ENCODE measurements around the gene CREB5.
"Not testable (repeated sequence)": the region's sequence is repeated elsewhere in the genome, so short reads cannot be mapped to it uniquely, and the experiment has no call there.

Gene CREB5

DNA sequence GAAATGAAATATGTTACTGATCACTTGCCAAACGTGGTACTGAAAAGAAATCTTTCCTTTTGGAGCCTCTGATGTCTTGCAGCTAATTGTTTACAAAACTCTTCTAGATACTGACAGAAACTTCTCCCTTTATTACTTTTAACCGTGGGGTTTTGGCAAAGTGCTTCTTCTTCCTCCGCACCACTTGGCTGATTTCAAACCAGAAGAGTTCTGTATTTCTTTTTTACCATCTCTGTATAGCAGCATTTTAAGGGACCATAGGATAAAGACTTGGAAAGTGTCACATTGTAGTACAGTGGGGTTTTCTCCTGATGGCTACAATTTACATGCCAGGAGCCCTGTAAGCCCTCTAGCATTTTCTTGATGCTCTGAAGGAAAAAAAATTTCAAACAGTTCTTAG is 21.9 kb upstream of the CREB5 start:
- Histone ChIP-seq H3K9me3 (no peaks in the 10 kb centered on the region), H3K4me3 (no peak overlapping the region), H3K27me3 (ENCODE audit: low read depth) (peaks cover 32% of the 10 kb centered on the region), H3K4me1 (no peaks in the 10 kb centered on the region; the same call in 1 of the 2 replicates), H3K36me3 (replicated peaks) (no peaks in the 10 kb centered on the region)
- DNase-seq (ENCODE audit: low spot score in 2 of 2): no peak
- in situ Hi-C loops (cut with MboI; ENCODE audit: low sequenced_read_pairs): loop anchor here (25.0 kb wide), 1 partner anchor 472 kb away; no protein-coding TSS in a partner anchor

DNA sequence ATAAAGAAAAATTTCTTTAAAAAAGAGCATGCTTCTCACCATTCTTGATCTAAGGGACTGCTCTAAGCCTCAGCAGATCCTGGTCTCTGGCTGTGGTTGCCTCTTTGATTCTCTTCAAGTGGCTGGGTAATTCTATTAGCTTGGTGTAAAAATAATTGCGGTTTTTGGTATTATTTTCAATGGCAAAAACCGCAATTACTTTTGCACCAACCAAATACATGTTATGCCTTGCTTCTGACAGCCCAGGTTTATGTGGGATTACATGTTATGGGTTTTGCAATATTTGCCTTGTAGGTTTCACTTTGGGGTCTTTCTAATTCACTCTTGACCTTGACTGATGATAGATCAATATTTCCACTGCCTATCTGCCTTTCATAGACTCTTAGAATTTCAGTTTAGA is 20.0 kb upstream of the CREB5 start:
- H3K27me3 ChIP-seq (ENCODE audit: low read depth): peaks cover 34% of the 10 kb centered on the region
- no peak for DNase-seq (ENCODE audit: low spot score in 2 of 2)
- no peaks in the 10 kb centered on the region; the same call in 1 of the 2 replicates for H3K4me1 ChIP-seq
- no peaks in the 10 kb centered on the region for H3K36me3 ChIP-seq (replicated peaks)
- H3K9me3 ChIP-seq: no peaks in the 10 kb centered on the region
- in situ Hi-C loops (cut with MboI; ENCODE audit: low sequenced_read_pairs): loop anchor here (25.0 kb wide), 1 partner anchor 470 kb away; no protein-coding TSS in a partner anchor
- no peak overlapping the region for H3K4me3 ChIP-seq

DNA sequence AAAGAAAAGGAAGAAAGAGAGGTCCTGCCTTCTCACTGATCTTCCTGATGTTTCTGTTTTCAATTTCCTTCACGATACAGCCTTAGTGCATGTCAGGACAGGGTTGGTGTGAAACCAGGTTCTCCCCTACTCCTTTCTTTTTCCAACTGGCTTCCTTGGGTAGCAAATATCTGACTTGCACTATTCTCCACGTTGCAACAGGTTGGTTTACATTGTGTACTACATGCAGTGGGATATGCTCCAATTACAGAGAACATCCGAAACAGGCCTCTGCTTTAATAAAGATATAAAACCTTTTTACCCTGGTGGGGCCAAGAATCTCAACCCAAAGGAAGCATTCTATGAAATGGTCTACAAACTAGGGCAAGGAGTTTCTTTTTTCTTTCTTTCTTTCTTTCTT is 16.9 kb upstream of the CREB5 start:
- no peaks in the 10 kb centered on the region for H3K36me3 ChIP-seq (replicated peaks)
- in situ Hi-C loops (cut with MboI; ENCODE audit: low sequenced_read_pairs): loop anchor here (25.0 kb wide), 1 partner anchor 467 kb away; no protein-coding TSS in a partner anchor
- no peaks in the 10 kb centered on the region for H3K9me3 ChIP-seq
- H3K4me3 ChIP-seq: no peak overlapping the region
- H3K27me3 ChIP-seq (ENCODE audit: low read depth): peaks cover 20% of the 10 kb centered on the region
- no peak for DNase-seq (ENCODE audit: low spot score in 2 of 2)
- no peaks in the 10 kb centered on the region for H3K4me1 ChIP-seq

DNA sequence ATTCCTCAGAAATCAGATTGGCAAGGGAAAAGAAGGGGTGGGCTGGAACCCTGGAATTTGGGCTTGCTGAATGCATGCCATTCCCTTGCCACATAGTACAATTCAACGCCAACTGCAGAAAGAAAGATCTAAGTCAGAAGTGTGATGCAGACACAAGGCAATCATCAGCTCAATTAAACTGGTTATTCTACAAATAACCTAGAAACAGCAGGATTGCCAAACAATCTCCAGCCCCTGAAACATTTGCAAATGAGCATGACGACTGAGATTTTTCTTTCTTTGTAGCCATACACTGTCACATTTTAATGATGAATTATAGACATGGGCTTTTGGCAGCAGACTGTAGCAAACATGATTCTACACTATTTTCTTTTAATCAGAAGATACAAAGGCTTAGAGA is 16.5 kb upstream of the CREB5 start:
- Histone ChIP-seq H3K36me3 (replicated peaks) (no peaks in the 10 kb centered on the region), H3K4me1 (no peaks in the 10 kb centered on the region), H3K27me3 (ENCODE audit: low read depth) (peaks cover 18% of the 10 kb centered on the region), H3K4me3 (no peak overlapping the region), H3K9me3 (no peaks in the 10 kb centered on the region)
- in situ Hi-C loops (cut with MboI; ENCODE audit: low sequenced_read_pairs): loop anchor here (25.0 kb wide), 1 partner anchor 466 kb away; no protein-coding TSS in a partner anchor
- DNase-seq (ENCODE audit: low spot score in 2 of 2): no peak

DNA sequence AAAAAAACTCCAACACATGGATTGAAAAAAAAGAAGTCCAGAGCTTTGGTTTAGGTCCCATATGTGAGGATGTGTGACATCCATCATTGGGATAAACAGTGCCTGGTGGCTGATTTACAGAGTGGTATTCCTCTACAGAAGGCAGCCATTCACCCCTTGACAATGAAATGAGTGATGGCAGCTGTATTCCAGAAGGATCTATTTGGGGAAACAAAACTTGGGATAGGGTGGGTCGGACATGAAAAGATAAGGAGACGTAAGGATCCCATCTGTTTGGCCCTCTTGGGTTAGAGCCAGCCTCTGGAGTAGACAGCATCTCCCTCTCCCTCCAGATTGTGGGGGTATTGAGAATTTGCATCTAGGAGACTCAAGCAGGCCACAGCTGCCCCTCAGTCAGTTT is 15.2 kb upstream of the CREB5 start:
- no peak overlapping the region for H3K4me3 ChIP-seq
- no peaks in the 10 kb centered on the region for H3K36me3 ChIP-seq (replicated peaks)
- in situ Hi-C loops (cut with MboI; ENCODE audit: low sequenced_read_pairs): loop anchor here (25.0 kb wide), 1 partner anchor 465 kb away; no protein-coding TSS in a partner anchor
- no peaks in the 10 kb centered on the region for H3K9me3 ChIP-seq
- no peaks in the 10 kb centered on the region for H3K4me1 ChIP-seq
- H3K27me3 ChIP-seq (ENCODE audit: low read depth): peaks cover 9% of the 10 kb centered on the region
- DNase-seq (ENCODE audit: low spot score in 2 of 2): no peak

DNA sequence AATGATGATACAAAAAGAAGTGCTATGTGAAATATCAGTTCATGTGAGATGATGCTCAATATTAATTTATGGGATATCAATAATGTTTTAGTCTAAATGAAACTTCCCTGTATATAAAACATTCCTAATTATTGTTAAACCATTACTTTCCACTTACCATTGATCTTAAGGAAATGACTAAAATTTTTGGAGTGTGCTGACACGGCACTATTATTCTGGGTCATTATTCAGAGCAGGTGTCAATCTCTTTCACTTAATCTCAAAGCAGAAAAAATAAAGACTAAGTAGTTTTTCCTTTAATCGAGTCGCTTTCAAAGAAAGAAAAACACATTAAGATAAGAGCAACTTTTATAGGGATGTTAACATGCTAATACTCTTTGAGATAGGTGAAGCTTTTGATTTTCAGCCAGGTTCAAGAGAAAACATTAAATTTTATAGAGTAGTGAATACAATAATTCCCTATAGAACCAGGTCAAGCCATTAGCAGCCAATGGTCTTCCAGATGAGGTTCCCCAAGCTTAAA is 11.4 kb upstream of the CREB5 start:
- DNase-seq (ENCODE audit: low spot score in 2 of 2): no peak
- Histone ChIP-seq H3K27me3 (ENCODE audit: low read depth) (peaks cover 12% of the 10 kb centered on the region), H3K4me1 (no peaks in the 10 kb centered on the region), H3K36me3 (replicated peaks) (no peaks in the 10 kb centered on the region), H3K9me3 (no peaks in the 10 kb centered on the region), H3K4me3 (no peak overlapping the region)
- in situ Hi-C loops (cut with MboI; ENCODE audit: low sequenced_read_pairs): no loop called here

DNA sequence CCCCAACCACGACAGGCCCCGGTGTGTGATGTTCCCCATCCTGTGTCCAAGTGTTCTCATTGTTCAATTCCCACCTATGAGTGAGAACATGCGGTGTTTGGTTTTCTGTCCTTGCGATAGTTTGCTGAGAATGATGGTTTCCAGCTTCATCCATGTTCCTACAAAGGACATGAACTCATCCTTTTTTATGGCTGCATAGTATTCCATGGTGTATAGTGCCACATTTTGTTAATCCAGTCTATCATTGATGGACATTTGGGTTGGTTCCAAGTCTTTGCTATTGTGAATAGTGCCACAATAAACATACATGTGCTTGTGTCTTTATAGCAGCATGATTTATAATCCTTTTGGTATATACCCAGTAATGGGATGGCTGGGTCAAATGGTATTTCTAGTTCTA is 10.8 kb upstream of the CREB5 start:
- H3K27me3 ChIP-seq (ENCODE audit: low read depth); DNase-seq (ENCODE audit: low spot score in 2 of 2); in situ Hi-C loops (cut with MboI; ENCODE audit: low sequenced_read_pairs); H3K36me3 ChIP-seq (replicated peaks); H3K4me1 ChIP-seq; H3K9me3 ChIP-seq; H3K4me3 ChIP-seq: not testable (repeated sequence)

DNA sequence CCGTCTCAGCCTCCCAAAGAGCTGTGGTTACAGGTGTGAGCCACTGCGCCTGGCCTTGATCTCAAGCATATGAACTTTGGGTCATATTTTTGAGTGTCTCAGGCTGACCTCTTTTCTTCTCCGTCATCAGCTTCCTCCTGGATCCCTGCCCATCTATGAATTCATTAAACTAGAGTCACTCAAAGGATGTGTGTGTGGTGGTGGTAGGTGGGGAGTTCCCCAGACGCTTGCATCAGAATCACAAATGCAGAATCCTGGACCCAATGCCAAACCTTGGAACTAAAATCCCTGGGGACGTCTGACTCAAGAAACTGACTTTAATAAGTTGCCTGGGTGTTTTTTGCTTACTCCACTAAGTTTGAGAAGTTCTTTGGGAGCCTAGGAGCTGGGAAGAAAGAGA is 6.7 kb upstream of the CREB5 start:
- Histone ChIP-seq H3K4me1 (no peaks in the 10 kb centered on the region; the same call in none of the 2 replicates), H3K27me3 (ENCODE audit: low read depth) (peaks cover 30% of the 10 kb centered on the region), H3K9me3 (no peaks in the 10 kb centered on the region), H3K4me3 (no peak overlapping the region), H3K36me3 (replicated peaks) (no peaks in the 10 kb centered on the region)
- DNase-seq (ENCODE audit: low spot score in 2 of 2): no peak
- in situ Hi-C loops (cut with MboI; ENCODE audit: low sequenced_read_pairs): no loop called here

DNA sequence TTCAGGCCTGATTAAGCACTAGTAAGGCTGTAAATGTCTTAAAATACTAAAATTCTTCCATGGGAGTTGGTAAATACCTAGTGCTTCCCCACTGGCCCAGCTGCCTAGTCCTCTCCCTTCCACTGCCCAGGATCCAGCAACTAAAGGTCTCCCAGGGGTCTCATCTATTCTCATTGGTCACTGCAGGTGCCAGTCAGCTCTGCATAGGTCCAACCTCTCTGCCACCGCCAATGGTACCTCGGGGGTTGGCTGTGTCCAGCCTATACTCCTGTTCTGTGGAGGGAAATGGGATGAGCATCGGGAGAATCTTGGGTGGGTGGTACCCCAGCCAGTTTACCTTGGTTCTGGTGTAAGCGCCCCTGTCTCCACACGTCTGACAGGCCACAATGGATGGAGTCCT is 6.1 kb upstream of the CREB5 start:
- in situ Hi-C loops (cut with MboI; ENCODE audit: low sequenced_read_pairs): no loop called here
- H3K36me3 ChIP-seq (replicated peaks): no peaks in the 10 kb centered on the region
- DNase-seq (ENCODE audit: low spot score in 2 of 2): peak in 1 of 2 experiments; percentile 8
- no peaks in the 10 kb centered on the region for H3K9me3 ChIP-seq
- H3K27me3 ChIP-seq (ENCODE audit: low read depth): peaks cover 35% of the 10 kb centered on the region
- no peaks in the 10 kb centered on the region; the same call in none of the 2 replicates for H3K4me1 ChIP-seq
- no peak overlapping the region for H3K4me3 ChIP-seq

DNA sequence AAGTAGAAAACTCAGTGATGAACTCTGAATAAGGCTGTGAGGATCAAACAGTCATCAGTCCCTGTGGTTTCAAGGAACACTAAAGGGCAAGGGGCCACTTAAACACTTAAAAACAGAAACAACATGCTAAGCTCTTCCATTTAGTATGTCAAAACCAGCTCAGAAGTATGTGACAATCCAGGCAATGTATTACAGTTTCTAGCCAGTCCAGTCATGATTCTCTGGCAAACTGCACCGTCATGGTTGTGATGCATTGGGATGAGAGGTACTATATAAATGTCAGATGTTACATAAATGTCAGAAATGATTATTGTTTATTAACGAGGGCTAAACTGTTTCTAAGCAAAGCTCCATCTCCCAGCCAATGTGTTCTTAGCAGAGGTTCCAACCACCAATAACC is 4.7 kb upstream of the CREB5 start:
- H3K4me1 ChIP-seq: no peaks in the 10 kb centered on the region; the same call in none of the 2 replicates
- H3K4me3 ChIP-seq: no peak overlapping the region
- no peak for DNase-seq (ENCODE audit: low spot score in 2 of 2)
- H3K9me3 ChIP-seq: no peaks in the 10 kb centered on the region
- peaks cover 45% of the 10 kb centered on the region for H3K27me3 ChIP-seq (ENCODE audit: low read depth)
- H3K36me3 ChIP-seq (replicated peaks): no peaks in the 10 kb centered on the region
- in situ Hi-C loops (cut with MboI; ENCODE audit: low sequenced_read_pairs): no loop called here

DNA sequence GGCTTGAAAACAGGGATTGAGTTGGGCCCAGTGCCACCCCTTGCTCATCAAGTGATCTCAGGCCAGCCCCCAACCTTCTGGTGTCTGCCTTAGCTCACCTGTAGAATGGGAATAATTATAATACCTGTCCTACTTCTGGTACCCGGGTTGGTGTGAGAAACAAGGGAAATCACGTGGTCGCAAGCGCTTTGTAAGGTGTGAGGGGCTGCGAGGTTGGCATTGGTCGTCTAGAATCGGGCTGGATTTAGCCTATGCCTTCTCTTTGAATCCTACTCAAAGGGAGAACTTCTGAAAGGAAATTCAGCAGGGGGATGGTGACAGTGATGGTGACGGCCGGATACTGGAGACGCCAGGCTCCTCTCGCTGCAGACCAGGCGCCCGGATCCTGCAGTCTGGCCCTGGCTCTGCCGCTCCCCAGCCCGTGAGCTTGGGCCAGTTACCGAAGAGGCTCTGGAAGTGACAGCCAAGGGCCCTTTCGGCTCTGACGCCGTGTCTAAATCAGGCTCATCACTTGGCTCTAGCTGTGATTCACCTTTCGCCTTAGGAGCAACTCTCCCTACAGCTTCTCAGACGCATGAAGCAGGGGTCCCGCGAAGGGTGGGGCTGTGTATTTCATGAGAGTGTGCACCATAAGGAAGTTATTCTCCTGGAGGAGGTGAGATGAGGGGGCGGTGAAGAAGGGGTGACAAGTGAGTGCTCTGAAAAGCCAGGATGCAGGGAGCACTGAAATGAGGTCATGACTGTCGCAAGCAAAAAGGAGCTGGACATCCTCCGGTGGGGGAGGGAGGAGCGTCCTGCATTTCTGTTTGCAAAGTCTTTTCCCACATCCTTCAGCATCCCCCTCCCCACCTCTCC is 4.0 kb upstream of the CREB5 start:
- Histone ChIP-seq H3K4me3 (no peak overlapping the region), H3K9me3 (no peaks in the 10 kb centered on the region), H3K27me3 (ENCODE audit: low read depth) (peaks cover 51% of the 10 kb centered on the region), H3K4me1 (no peaks in the 10 kb centered on the region; the same call in none of the 2 replicates), H3K36me3 (replicated peaks) (no peaks in the 10 kb centered on the region)
- DNase-seq (ENCODE audit: low spot score in 2 of 2): no peak
- in situ Hi-C loops (cut with MboI; ENCODE audit: low sequenced_read_pairs): no loop called here

DNA sequence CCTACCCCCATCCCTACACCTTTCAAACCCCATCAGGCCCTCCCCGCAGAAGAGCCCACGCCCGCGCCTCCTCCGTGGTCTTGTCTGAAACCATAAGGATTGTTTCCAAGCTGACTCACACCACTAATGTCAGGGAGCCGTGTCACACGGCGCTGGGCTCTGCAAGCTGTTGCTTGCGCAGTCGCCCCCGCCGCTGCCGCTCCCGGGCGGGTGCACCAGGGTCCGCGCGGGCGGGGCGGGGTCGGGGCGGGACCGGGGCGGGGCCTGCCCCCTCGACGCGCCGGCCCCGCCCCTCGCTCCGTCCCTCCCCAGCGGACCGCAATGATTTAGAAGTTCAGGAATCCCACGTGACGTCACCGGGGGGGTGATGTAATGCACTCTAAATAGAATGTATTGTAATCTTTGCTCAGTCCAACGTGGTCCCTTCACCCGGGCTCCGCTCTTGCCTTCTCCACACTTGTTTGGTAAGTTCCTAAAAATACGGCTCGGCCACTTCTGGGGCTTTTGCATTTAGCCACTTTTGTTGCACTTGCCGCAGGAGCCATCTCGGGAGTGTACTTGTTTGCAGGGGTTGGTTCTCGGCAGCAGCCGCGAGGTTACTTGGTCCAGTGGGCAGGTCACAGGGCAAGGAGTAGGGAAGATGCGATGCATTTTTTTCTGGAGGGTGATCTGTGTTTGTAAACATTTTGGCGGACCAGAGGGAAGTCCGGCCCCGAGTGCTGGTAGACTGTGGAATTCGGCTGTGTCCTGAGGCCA is 3.2 kb upstream of the CREB5 start:
- H3K27me3 ChIP-seq (ENCODE audit: low read depth): peaks cover 60% of the 10 kb centered on the region
- H3K9me3 ChIP-seq: no peaks in the 10 kb centered on the region
- peak overlapping the region; percentile 30 for H3K4me3 ChIP-seq
- H3K4me1 ChIP-seq: no peaks in the 10 kb centered on the region; the same call in none of the 2 replicates
- DNase-seq (ENCODE audit: low spot score in 2 of 2): peak; percentile 52 to 85
- H3K36me3 ChIP-seq (replicated peaks): no peaks in the 10 kb centered on the region
- in situ Hi-C loops (cut with MboI; ENCODE audit: low sequenced_read_pairs): no loop called here

DNA sequence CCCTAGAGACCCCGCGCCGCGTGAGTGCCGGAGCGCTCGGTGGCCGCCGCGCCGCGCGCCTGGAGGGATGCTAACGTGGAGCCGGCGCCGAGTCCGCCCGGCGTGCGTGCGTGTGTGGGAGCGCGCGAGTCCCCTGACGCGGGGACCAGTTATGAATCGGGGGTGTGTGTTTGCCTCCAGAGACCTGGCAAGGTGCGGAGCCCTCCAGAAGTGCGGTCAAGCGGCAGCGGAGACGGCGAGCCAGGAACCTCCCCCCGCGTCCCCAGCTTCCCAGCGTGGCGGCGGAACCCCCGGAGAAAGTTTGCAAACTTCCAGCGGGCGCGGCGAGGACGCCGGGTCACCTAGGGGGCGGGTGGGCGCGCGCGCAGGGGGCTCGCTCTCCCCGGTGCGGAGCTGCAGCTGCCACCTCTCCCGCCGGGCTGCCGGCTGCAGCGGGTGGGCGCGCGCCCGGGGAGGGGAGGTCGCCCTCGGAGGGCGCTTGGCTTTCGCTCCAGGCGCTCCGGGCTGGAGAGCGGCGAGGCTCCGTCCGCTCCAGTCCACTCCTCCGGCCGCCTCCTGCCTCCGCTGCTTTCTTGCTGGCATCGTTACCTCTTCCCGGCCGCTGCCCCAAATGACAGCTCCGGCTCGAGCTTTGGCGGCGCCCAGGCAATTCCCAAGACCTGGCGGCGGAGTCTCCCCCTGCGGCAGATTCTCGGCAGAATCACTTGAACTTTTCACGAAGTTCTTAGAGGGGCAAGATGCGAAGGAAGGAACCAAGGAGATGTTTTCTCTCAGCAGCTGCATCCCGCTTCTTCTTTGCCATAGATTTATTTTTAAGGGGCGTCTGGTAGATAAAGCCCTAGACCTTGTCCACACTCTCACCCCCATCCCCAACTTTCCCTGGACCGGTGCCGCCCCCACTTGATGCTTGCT is 2.3 kb upstream of the CREB5 start:
- peak in 1 of 2 experiments; percentile 41 for DNase-seq (ENCODE audit: low spot score in 2 of 2)
- Histone ChIP-seq H3K36me3 (replicated peaks) (no peaks in the 10 kb centered on the region), H3K27me3 (ENCODE audit: low read depth) (peaks cover 66% of the 10 kb centered on the region), H3K4me3 (peak overlapping the region; percentile 30), H3K4me1 (no peaks in the 10 kb centered on the region; the same call in none of the 2 replicates), H3K9me3 (no peaks in the 10 kb centered on the region)
- in situ Hi-C loops (cut with MboI; ENCODE audit: low sequenced_read_pairs): no loop called here
